ENCODE results near the gene SHC3. TPM values are rescaled to one million over a fixed set of nuclear protein-coding genes. Genes with fewer than 3 reads are reported as not detected.

The SHC3 gene
- total RNA-seq, 2 experiments from 2014 or later, result 0.03 TPM; not detected in 1

- H4K20me1 ChIP-seq (ENCODE audit: insufficient read depth, low read length), result no peaks in the 10 kb centered on the region
- no peak overlapping the region for H3K4me3 ChIP-seq (ENCODE audit: low read depth, low read length, poor library complexity, severe bottlenecking)
- H3K36me3 ChIP-seq (ENCODE audit: insufficient read depth, low read length), result no peaks in the 10 kb centered on the region
- no peaks in the 10 kb centered on the region for H3K79me2 ChIP-seq (ENCODE audit: insufficient read depth, low read depth, low read length)
- no peaks in the 10 kb centered on the region for H3K9me3 ChIP-seq (ENCODE audit: low read length)
- no peak overlapping the region for H3K4me2 ChIP-seq (ENCODE audit: low read length)
- no peak overlapping the region for H2AFZ ChIP-seq (ENCODE audit: low read length)
- no peaks in the 10 kb centered on the region for H3K4me1 ChIP-seq (ENCODE audit: insufficient read depth, low read length, poor library complexity, severe bottlenecking)
- no peaks in the 10 kb centered on the region for H3K9me2 ChIP-seq (ENCODE audit: insufficient read depth, low read length)
- BruUV-seq (replicated peaks), result no TSS peak
- no peak for TF ChIP-seq EZH2phosphoT487 (IDR thresholded peaks at IDR 0.05; ENCODE audit: borderline replicate concordance, low read depth, low read length)
- 0 out of 2 replicates have a peak, but pooled peaks have one; percentile 33 for TF ChIP-seq CTCF (conservative IDR thresholded peaks at IDR 0.05; ENCODE audit: low read length)
- intact Hi-C loops (cut with micrococcal nuclease; ENCODE audit: unreplicated experiment), result no loop called here
- no peak for DNase-seq (ENCODE audit: low spot score)
- CTCF ChIA-PET (ENCODE audit: unreplicated experiment), result no interaction called here
- H3K27ac ChIP-seq (ENCODE audit: low read depth, low read length, poor library complexity, severe bottlenecking), result no peak overlapping the region
- POLR2A ChIA-PET, result no interaction called here
These were observed 81.8 kb downstream of the SHC3 start for GRCh38 chr9:89096807-89097206.

- CTCF ChIA-PET (ENCODE audit: unreplicated experiment), result no interaction called here
- Histone ChIP-seq H3K4me1 (ENCODE audit: insufficient read depth, low read length, poor library complexity, severe bottlenecking) (no peaks in the 10 kb centered on the region), H3K9me3 (ENCODE audit: low read length) (no peaks in the 10 kb centered on the region), H3K36me3 (ENCODE audit: insufficient read depth, low read length) (no peaks in the 10 kb centered on the region), H3K27ac (ENCODE audit: low read depth, low read length, poor library complexity, severe bottlenecking) (no peak overlapping the region), H2AFZ (ENCODE audit: low read length) (no peak overlapping the region), H3K79me2 (ENCODE audit: insufficient read depth, low read depth, low read length) (no peaks in the 10 kb centered on the region), H4K20me1 (ENCODE audit: insufficient read depth, low read length) (no peaks in the 10 kb centered on the region), H3K9me2 (ENCODE audit: insufficient read depth, low read length) (no peaks in the 10 kb centered on the region), H3K4me3 (ENCODE audit: low read depth, low read length, poor library complexity, severe bottlenecking) (no peak overlapping the region), H3K4me2 (ENCODE audit: low read length) (no peak overlapping the region)
- no peak for TF ChIP-seq EZH2phosphoT487 (IDR thresholded peaks at IDR 0.05; ENCODE audit: borderline replicate concordance, low read depth, low read length)
- TF ChIP-seq CTCF (conservative IDR thresholded peaks at IDR 0.05; ENCODE audit: low read length), result no peak
- intact Hi-C loops (cut with micrococcal nuclease; ENCODE audit: unreplicated experiment), result no loop called here
- no peak for DNase-seq (ENCODE audit: low spot score)
- no TSS peak for BruUV-seq (replicated peaks)
- POLR2A ChIA-PET, result no interaction called here
These were observed 82.7 kb downstream of the SHC3 start for GRCh38 chr9:89095761-89096528.
